ENCODE results near the gene ABCB4. TPM values are rescaled to one million over a fixed set of nuclear protein-coding genes. Genes with fewer than 3 reads are reported as not detected.
A peak's percentile ranks its signal among the peaks of the same experiment; 100 is the strongest.
"Not testable (repeated sequence)": the region's sequence is repeated elsewhere in the genome, so short reads cannot be mapped to it uniquely, and the experiment has no call there.

The ABCB4 gene
- total RNA-seq, 1 donor from 2014 or later: not detected

- FAIRE-seq (no peak), DNase-seq (ENCODE audit: low read depth) (no peak)
- Histone ChIP-seq H3K27me3 (ENCODE audit: control insufficient read depth, insufficient read depth, low read length) (no peaks in the 10 kb centered on the region), H3K36me3 (ENCODE audit: control insufficient read depth, insufficient read depth, low read length) (no peaks in the 10 kb centered on the region), H3K4me3 (ENCODE audit: low read depth, low read length) (no peak overlapping the region)
- no peak for TF ChIP-seq CTCF (IDR thresholded peaks at IDR 0.05; ENCODE audit: insufficient read depth, low read length, severe bottlenecking)
These were observed 11.5 kb downstream of the ABCB4 start for GRCh38 chr7:87463982-87464381.

- H3K4me3 ChIP-seq (ENCODE audit: low read depth, low read length); DNase-seq (ENCODE audit: low read depth); FAIRE-seq; H3K27me3 ChIP-seq (ENCODE audit: control insufficient read depth, insufficient read depth, low read length); H3K36me3 ChIP-seq (ENCODE audit: control insufficient read depth, insufficient read depth, low read length): not testable (repeated sequence)
These were observed 15.0 kb downstream of the ABCB4 start for GRCh38 chr7:87460444-87460843.

GRCh38 chr7:87459941-87460340, 15.5 kb downstream of the ABCB4 start:
- no peak for FAIRE-seq
- DNase-seq (ENCODE audit: low read depth): no peak
- H3K36me3 ChIP-seq (ENCODE audit: control insufficient read depth, insufficient read depth, low read length): no peaks in the 10 kb centered on the region
- H3K27me3 ChIP-seq (ENCODE audit: control insufficient read depth, insufficient read depth, low read length): no peaks in the 10 kb centered on the region
- TF ChIP-seq CTCF (IDR thresholded peaks at IDR 0.05; ENCODE audit: insufficient read depth, low read length, severe bottlenecking): no peak
- H3K4me3 ChIP-seq (ENCODE audit: low read depth, low read length): no peak overlapping the region

GRCh38 chr7:87458148-87458547, 17.3 kb downstream of the ABCB4 start:
- Histone ChIP-seq H3K36me3 (ENCODE audit: control insufficient read depth, insufficient read depth, low read length) (no peaks in the 10 kb centered on the region), H3K27me3 (ENCODE audit: control insufficient read depth, insufficient read depth, low read length) (no peaks in the 10 kb centered on the region), H3K4me3 (ENCODE audit: low read depth, low read length) (no peak overlapping the region)
- TF ChIP-seq CTCF (IDR thresholded peaks at IDR 0.05; ENCODE audit: insufficient read depth, low read length, severe bottlenecking): no peak
- no peak for FAIRE-seq
- no peak for DNase-seq (ENCODE audit: low read depth)

GRCh38 chr7:87456247-87456646, 19.2 kb downstream of the ABCB4 start:
- H3K36me3 ChIP-seq (ENCODE audit: control insufficient read depth, insufficient read depth, low read length): no peaks in the 10 kb centered on the region
- DNase-seq (ENCODE audit: low read depth) (no peak), FAIRE-seq (no peak)
- no peaks in the 10 kb centered on the region for H3K27me3 ChIP-seq (ENCODE audit: control insufficient read depth, insufficient read depth, low read length)
- H3K4me3 ChIP-seq (ENCODE audit: low read depth, low read length): no peak overlapping the region
- no peak for TF ChIP-seq CTCF (IDR thresholded peaks at IDR 0.05; ENCODE audit: insufficient read depth, low read length, severe bottlenecking)

GRCh38 chr7:87452279-87452678, 23.2 kb downstream of the ABCB4 start:
- DNase-seq (ENCODE audit: low read depth): peak; percentile 8
- FAIRE-seq: no peak
- Histone ChIP-seq H3K4me3 (ENCODE audit: low read depth, low read length) (no peak overlapping the region), H3K36me3 (ENCODE audit: control insufficient read depth, insufficient read depth, low read length) (no peaks in the 10 kb centered on the region), H3K27me3 (ENCODE audit: control insufficient read depth, insufficient read depth, low read length) (no peaks in the 10 kb centered on the region)
- TF ChIP-seq CTCF (IDR thresholded peaks at IDR 0.05; ENCODE audit: insufficient read depth, low read length, severe bottlenecking): no peak

Data from bronchial epithelial cell (primary cell).